ENCODE results near the gene NCK2.

- TF ChIP-seq NFYB (IDR thresholded peaks at IDR 0.05; ENCODE audit: insufficient read depth, low read depth, low read length) (no peak), DPF2 (IDR thresholded peaks at IDR 0.05) (no peak), MAX (IDR thresholded peaks at IDR 0.05; ENCODE audit: low read depth, low read length) (no peak), MYC (IDR thresholded peaks at IDR 0.05; ENCODE audit: insufficient read depth, insufficient read length, insufficient replicate concordance, low read length, severe bottlenecking) (no peak)
- TF ChIP-seq, protein P1, sequence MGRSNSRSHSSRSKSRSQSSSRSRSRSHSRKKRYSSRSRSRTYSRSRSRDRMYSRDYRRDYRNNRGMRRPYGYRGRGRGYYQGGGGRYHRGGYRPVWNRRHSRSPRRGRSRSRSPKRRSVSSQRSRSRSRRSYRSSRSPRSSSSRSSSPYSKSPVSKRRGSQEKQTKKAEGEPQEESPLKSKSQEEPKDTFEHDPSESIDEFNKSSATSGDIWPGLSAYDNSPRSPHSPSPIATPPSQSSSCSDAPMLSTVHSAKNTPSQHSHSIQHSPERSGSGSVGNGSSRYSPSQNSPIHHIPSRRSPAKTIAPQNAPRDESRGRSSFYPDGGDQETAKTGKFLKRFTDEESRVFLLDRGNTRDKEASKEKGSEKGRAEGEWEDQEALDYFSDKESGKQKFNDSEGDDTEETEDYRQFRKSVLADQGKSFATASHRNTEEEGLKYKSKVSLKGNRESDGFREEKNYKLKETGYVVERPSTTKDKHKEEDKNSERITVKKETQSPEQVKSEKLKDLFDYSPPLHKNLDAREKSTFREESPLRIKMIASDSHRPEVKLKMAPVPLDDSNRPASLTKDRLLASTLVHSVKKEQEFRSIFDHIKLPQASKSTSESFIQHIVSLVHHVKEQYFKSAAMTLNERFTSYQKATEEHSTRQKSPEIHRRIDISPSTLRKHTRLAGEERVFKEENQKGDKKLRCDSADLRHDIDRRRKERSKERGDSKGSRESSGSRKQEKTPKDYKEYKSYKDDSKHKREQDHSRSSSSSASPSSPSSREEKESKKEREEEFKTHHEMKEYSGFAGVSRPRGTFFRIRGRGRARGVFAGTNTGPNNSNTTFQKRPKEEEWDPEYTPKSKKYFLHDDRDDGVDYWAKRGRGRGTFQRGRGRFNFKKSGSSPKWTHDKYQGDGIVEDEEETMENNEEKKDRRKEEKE (IDR thresholded peaks at IDR 0.05): no peak
- TF ChIP-seq, protein P2, sequence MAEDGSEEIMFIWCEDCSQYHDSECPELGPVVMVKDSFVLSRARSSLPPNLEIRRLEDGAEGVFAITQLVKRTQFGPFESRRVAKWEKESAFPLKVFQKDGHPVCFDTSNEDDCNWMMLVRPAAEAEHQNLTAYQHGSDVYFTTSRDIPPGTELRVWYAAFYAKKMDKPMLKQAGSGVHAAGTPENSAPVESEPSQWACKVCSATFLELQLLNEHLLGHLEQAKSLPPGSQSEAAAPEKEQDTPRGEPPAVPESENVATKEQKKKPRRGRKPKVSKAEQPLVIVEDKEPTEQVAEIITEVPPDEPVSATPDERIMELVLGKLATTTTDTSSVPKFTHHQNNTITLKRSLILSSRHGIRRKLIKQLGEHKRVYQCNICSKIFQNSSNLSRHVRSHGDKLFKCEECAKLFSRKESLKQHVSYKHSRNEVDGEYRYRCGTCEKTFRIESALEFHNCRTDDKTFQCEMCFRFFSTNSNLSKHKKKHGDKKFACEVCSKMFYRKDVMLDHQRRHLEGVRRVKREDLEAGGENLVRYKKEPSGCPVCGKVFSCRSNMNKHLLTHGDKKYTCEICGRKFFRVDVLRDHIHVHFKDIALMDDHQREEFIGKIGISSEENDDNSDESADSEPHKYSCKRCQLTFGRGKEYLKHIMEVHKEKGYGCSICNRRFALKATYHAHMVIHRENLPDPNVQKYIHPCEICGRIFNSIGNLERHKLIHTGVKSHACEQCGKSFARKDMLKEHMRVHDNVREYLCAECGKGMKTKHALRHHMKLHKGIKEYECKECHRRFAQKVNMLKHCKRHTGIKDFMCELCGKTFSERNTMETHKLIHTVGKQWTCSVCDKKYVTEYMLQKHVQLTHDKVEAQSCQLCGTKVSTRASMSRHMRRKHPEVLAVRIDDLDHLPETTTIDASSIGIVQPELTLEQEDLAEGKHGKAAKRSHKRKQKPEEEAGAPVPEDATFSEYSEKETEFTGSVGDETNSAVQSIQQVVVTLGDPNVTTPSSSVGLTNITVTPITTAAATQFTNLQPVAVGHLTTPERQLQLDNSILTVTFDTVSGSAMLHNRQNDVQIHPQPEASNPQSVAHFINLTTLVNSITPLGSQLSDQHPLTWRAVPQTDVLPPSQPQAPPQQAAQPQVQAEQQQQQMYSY (CRISPR knock-in tag; IDR thresholded peaks at IDR 0.05): no peak
These were observed 183.4 kb downstream of the NCK2 start for GRCh38 chr2:105928086-105928485.

Data from GM12878 (cell line).